Measurements from ENCODE around the gene FLT4. TPM values are rescaled to one million over a fixed set of nuclear protein-coding genes. Genes with fewer than 3 reads are reported as not detected.

FLT4 gene
- total RNA-seq, 1 experiment from 2014 or later: 0.31 TPM

DNA sequence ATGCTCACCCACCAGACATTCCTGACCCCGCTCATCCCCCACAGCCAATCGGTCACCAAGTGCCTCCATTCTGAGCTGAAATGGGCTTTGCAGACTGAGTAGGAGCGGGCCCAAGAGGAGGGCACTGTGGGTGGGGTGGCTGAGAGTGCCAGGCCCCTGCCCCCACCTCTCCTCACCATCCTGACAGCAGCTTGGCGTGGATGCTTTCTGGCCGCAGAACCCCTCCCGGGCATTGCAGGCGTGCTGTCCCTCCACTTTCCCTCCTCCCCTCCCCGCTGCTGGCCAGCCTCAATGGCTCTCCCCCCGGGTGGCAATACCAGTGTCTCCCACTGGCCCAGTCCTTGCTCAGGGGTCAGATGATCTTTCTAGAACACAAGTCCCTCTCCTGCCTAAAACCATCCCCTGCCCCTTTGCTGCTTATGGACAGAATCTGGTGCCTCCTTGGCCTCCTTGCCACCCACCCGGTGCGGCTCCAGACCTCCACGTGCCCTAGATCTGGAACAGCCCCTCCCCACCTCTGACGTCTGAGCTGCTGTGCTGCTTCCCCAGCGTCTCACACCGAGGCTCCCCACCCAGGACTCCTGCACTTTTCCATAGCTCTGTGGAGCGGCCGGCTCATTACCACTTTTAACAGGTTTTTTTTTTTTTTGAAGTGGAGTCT is 6.1 kb downstream of the FLT4 start:
- no peak for DNase-seq (ENCODE audit: low read depth)

DNA sequence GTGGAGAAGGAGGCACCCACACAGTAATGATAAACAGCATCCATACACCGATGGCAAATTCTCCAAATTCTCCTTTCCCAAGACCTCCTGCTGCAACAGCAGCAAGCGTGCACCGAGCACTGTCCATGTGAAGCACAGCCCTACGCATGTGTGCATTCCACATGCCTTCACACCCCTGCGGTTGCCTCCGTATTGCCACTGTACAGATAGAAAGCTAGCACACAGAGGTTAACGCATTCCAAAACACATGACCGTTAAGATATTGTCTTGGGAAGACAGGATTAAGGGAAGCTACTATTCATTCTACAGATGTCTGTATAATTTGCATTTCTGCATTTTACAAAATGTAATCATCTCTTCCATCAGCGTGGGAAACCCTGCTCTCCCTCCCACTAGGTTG is 6.6 kb downstream of the FLT4 start:
- no peak for DNase-seq (ENCODE audit: low read depth)

DNA sequence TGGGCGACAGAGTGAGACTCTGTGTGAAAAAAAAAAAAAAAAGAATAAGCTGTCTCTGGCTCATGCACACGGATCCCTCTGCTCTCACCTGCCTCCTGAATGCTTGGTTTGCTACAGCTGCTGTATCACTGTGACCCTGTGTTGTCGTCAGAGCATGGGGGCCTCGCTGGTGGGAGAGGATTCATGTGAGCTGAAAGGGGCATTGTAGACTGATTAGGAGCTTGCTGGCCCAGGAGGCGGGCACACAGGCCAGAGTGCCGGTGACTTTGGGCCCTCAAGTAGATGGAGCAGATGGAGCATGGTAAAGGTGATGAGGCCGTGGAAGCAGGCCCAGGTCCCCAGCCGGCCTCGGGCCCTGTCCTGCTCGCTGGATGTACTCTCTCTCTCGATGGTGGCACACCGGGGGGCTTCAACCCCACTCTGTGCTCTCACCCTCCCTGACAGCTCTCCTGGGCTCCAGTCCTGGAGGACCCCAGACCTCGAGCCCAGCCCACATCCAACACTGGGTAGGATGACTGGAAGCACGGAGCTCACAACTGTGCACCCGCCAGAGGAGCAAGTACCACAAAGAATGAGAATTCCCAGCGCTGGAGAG is 7.1 kb downstream of the FLT4 start:
- no peak for DNase-seq (ENCODE audit: low read depth)

DNA sequence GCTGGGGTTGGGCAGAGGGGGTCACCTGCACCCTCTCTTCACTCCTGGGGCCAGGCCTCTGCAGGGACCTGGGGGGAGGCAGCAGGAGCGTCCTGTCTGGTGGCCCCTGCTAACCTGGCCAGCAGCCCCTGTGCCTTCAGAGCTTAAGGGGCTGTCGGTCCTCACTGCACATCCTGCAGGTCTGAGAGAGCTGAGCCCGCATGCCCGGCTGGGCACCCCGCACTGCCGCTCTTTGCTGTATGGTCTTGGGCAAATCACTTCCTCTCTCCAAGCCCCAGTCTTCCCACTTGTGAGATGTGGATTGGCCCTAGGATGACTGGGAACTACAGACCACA is 7.9 kb downstream of the FLT4 start:
- DNase-seq (ENCODE audit: low read depth): no peak

DNA sequence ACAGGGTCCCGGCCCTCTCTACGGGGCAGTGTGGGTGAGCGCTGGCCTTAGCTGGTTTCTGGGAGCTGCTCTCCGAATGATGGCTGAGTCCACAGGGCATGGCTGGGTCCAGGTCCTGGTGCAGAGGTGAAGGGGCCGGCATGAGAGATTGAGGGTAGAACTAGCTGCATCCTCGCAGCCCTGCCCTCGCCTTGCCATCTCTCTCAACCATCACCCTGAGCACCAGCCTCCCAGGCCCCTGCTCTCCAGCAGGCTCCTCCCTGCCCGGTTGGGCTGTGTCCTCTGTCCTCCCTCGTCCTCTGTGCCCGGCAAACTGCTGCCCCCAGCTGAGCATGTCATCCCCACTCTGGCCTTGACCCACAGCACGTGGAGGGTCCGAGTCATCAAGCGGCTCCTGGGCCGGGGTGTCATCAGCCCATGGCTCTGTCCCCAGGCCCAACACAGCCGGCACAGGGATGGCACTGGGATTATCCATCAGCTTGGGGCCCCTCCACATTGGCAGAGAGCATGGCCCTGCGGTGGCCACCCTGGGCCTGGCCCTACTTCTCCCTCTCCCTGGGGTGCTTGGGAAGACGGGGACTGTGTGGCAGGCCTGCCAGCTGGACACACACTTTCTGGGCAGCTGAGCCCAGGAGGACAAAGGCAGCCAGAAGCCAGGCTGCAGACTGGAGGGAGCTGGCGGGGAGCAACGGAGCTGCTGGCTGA is 8.4 kb downstream of the FLT4 start:
- DNase-seq (ENCODE audit: low read depth): no peak

DNA sequence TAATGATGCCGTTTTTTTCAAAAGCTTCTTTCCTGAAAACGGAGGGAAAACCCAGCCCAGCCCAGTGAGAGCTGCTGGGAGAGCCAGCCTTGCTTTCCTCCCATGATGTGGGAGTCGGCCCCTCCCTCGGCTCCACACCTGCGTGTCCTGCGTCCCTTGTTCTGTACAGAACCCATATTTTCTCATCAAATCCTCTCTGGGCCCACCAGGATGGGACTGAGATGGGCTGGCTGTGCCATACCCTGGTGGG is 8.9 kb downstream of the FLT4 start:
- DNase-seq (ENCODE audit: low read depth): no peak

DNA sequence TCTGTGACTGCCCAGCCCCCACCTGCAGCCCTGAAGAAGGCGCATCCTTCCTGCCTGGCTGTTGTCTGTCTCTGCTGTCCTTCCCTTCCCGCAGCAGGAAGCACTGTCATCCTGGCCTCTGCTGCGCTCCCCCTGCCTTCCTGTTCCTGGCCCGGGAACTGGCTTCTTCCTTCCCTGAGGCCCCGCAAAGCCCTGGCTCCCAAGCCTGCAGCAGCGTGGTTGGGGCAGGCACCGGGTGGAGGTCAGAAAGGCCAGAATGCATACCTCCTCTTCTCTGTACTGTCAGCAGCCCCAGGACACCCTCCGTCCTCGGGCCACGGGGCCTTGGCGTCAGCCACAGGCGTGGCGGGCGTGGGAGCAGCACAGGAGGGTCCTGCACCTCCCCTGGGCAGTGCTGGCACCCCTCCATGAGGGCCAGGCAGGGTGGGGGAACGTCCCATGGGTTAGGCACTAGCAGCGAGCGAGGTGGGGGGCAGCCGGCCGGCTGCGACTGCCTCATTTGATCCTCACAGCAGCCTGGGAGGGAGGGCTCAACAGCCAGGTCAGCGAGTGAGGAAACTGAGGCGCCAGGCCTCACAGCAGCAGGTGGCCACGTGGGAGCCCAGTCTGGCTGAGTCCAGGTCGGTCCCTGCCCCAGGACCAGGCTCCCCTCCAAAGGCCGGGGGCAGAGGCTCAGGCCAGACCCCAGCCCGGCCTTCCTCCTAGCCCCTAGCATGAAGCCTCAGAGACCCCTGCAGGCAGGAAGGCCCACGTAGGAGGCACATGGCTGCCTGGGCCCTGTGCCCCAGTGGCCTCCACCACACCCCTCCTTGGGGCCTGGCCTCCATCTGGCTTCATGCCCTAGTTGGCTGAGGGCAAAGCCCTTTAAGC is 9.4 kb downstream of the FLT4 start:
- DNase-seq (ENCODE audit: low read depth): no peak

DNA sequence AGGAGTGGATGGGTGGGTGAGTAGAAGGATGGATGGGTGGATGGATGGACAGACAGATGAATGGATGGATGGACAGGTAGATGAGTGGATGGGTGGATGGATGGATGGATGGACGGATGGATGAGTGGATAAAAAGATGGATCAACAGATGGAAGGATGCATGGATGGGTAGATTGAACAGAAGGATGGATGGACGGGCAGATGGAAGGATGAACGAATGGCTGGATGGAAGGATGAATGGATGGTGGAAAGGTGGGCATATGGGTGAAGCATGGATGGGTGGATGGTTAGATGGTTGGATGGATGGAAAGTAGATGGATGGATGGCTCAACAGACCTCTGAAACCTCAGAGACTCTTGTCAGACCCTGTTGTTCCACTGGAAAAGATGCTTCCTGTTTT is 10.1 kb downstream of the FLT4 start:
- no peak for DNase-seq (ENCODE audit: low read depth)

DNA sequence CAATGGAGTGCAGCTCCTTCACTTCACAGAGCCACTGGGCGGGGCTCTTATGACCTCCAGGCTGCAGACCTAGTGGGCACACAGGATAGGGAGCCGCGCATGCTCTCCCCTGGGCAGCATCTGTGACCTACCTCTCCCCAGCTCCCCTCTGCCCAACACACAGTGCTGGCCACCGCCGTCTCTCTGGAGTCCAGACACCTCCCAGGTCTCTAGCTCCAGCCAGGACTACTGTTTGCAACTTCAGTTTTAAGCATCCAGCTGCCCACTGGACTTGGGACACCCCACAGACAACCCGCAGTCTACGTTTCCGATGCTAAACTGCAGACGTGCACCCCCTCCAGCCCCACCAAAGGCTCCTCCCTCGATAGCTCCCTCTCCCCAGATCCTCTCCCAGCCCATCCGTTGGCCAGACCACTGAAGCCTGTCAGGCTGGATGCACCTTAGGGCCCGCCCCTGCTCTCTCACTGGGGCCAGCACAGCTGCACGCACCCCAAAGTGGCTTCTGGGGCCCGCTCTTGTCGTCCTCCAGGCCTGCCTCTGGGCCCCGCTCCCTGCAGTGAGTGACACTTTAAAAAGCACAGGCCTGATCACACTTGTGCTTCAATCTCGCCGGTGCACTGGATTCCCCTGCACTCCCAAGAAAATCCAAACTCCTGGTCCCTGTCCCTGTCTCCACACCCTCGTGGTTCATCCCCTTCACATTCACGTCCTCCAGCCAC is 11.3 kb downstream of the FLT4 start:
- no peak for DNase-seq (ENCODE audit: low read depth)

DNA sequence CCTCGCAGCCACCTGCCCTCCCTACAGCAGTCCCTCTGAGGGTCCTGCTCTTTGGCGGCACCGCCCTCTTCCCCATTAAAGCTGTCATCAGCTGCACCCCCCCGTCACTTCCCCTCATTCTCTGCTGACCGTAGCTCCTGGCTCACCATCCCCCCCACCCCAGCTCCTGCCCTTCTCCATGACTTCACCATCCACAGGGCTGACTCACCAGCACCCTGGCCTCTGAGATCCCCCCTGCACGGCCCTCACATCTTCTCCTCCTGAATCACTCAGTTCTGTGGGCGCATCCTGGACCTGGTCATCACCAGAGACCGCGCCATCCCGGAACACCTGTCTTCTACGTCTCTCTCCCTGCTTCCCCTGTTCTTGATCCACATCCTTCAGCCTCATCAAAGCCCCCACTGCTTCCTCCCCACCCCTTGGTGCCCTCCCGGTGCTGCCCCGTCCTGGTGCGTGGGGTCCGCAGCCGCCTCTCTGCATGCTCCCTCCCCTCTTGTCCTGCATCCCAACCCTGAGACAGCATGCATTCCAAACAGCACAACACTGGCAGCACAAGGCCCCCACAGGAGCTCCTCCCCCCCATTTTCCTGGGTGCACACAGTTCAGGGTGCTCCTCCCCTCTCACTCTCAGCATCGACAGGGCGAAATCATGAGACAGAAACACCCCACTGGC is 12.9 kb downstream of the FLT4 start:
- DNase-seq (ENCODE audit: low read depth): peak; percentile 76

DNA sequence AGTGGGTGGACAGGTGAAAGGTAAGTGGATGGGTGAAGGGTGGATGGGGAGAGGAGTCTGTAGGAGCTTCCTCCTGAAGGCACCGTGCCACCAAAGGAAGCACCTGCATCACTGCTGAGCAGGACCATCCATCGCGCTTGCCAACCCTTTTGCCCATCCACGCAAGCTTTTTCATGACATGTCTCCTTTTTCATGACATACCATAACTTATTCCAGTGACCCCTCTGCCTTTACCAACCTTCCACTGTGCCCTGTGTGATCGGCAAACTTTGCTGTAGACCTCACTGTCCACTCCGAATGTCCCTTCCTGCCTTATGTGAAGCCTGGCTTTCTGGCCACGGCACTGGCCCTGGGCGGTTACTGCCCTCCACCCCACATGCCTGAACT is 13.4 kb downstream of the FLT4 start:
- DNase-seq (ENCODE audit: low read depth): no peak

DNA sequence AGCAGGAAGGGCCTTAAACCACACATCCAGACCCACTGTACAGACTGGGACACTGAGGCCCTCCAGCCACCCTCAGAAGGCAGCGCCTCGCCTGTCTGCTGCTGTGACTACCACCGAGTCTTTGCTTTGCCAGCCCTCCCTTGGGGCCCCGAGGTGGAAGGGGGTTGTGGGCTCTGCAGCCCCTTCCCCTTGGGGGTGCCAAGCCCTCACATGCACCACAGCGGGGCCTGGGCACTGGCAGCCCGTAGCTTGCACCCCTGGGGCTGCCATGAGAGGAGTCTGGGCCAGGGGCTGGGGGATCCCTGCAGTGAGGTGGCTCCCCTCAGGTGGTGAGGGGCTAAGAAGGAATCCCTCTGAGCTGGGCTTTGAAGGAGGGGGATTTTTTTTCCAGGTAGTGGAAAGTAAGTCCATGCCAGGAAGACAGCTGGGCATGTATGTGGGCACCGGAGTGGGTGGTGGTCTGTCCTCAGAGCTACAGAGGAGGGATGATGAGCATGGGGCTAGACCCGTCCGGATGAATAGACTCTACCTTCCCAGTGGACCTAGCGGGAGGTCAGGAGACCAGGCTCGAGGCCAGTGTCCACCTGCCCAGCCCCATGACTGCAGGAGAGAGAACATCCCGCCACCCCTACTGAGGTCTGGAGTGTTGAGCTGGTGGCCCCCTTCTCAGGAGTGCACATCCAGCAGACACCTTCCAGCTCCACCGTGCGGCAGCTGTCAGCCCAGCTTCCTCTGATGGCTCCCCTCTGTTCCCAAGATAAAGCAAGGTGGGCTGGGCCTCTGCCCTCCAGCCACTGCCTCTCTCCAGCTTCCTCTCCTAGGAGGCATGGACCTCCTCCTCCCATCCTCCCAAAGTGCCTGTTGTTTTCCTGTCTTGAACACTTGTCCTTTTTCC is 15.9 kb downstream of the FLT4 start:
- DNase-seq (ENCODE audit: low read depth): no peak

DNA sequence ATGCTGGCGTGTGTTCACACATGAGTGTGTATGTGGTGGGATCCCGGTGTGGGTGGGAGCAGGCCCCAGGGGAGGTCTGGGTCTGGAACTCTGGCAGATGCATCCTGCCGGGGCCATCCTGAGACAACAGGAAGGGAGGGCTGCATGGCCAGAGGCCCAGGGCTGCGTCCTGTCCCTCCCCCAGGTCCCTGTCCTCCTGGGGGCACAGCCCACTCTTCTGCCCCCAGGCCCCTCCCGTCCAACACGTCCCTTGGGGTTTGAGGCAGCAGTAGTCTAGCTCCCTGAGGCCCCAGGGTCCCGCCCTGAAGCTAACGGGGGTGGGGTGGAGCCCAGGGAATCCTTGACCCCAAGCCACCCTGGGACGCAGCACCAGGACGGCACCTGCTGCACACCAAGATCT is 16.6 kb downstream of the FLT4 start:
- no peak for DNase-seq (ENCODE audit: low read depth)

DNA sequence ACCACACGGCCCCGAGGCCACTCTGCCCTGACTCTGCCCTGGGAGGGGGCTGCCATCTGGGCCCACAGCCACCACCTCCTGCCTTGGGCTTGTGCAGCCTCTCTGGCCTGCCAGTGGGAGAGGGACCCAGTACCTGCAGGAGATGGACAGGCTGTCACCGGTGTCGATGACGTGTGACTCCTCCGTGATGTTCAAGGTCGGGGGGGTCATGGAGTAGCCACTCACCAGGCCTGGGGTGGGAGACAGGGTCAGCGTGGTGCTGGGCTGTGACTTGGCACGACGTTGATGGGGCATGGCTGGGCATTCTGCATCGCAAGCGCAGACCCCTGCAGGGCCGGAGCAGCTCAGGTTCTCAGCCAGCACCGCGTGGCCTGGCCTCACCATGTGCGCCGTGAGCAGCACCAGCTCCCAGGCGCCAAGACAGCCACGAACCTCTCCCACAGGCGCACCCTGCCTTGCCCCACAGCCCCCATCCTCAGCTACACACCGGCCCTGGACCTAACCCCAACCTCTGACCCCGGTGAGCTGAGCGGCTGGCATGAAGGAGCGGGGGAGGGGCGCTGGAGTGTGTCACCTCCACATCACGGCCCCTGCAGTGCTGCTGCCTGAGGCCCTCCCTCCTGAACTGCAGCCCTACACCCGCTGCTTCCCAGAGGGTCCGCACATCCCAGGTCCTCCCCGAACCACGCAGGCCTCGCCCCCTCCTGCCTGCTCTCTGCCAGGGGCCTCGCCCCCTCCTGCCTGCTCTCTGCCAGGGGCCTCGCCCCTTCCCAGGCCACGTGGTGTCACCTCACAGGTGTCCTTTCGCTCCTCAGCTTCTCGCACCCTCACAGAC is 17.6 kb downstream of the FLT4 start:
- DNase-seq (ENCODE audit: low read depth): no peak

DNA sequence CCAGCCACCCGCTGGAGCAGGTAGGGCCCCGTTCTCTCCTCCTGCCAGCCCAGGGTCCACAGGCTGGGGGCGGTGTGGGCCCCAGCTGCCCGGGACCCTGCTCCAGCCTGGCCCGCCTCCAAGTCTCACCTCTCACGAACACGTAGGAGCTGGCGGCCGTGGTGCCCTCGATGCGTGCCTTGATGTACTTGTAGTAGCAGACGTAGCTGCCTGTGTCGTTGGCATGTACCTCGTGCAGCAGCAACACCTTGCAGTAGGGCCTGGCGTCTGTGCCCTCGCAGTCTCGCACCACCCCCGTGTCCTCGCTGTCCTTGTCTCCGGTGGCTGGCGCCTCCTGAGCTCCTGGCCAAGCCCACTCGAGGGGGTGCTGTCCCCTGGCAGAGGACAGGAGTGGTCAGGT is 19.0 kb downstream of the FLT4 start:
- no peak for DNase-seq (ENCODE audit: low read depth)

DNA sequence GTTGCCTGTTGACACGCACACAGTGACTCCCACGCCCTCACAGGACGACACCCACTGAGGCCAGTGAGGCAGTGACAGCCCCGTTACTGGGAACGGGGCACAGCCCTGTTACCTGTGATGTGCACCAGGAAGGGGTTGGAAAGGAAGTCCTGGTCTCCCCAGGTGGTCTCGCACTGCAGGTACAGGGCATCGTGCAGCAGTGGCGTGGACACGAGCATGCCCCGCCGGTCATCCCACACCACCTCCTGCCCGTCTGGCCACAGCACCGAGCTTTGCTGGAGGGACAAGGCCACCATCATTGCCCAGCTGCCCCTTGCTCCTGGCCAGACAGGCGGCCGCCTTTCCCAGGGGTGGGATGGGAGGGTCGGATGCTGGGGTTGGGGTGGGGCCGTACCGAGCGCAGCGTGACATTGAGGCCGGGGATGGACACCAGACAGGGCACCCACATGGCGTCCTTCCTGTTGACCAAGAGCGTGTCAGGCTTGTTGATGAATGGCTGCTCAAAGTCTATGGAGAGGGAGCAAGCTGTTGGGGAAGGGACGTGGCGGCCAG is 19.5 kb downstream of the FLT4 start:
- DNase-seq (ENCODE audit: low read depth): no peak

DNA sequence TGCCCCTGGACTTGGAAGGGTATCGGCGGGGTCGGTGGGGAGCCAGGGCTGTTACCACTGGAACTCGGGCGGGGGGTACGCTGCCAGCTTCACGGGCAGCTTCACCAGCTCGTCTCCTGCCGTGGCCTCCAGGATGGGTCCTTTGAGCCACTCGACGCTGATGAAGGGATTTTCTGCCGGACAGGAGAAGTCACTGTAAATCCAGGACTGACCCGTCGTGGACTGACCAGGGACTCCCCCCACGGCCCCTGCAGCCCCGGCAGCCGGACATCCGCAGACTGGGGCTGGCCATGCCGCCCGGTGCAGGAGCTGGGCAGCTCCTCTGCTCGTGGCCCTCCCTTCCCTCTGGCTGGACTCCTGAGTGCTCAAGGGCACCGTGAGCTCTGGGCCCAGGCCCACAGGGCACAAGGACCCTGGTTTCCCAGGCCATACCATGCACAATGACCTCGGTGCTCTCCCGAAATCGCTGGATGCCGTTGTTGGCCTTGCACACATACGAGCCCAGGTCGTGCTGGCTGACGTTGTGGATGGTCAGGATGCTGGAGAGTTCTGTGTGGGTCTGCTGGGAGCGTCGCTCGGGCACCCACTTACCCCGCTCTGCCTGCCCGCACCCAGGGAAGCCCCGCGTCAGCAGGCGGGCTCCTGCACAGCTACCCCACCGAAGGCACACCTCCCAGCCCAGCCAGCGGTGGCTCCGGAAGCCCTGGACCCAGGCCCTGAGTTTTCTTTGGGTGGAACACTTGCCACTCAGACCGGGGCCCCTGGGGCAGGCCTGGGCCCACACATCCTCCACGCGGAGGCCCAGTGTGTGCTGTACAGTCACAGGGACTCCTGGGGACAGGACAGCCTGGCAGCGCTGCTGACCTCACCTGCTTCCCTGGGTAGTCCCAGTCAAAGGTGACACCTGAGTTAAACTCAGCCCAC is 20.3 kb downstream of the FLT4 start:
- no peak for DNase-seq (ENCODE audit: low read depth)

DNA sequence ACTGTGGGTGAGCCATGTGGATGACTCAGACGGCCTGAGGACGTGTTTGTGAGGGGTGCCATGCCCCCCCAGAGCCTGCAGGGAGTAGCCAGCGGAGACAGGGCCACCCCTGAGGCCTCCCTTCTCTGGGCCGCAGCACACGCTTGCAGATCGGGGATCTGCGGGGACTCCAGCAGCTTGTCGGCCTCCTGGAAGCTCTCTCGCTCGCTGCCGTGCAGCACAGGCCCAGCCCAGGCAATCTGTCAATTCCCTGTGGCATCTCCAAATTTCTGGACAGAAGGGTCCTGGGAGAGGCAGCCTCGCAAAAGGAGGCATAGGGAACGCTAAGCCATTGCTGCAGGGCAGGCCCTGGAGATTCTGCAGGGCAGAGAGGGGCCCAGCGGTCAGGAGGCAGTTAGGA is 21.2 kb downstream of the FLT4 start:
- DNase-seq (ENCODE audit: low read depth): no peak

Data from HT1080 (cell line).